Purkinje cell (primary cell): ENCODE results near the gene PCDH10. TPM values are rescaled to one million over a fixed set of nuclear protein-coding genes. Genes with fewer than 3 reads are reported as not detected.

Experiments
- polyA plus RNA-seq: library from polyadenylated mRNA; unstranded; fragments of >200 nt; fragmentation: Nextera tagmentation; gene quantifications from 2 replicates; pipeline ENCODE4 v1.2.1, GENCODE V29; 2014

The PCDH10 gene
- 0.91 and 6.8 TPM in 2 replicates for polyA plus RNA-seq

GRCh38 chr4:133148690-133149363, at the start of gene PCDH10:
Gene PCDH10 (plus strand): TSS chr4:133149294. CDS start chr4:133150141, 847 bp downstream.

